Endothelial cell of umbilical vein (primary cell): Measurements from ENCODE around the gene TIAM1. TPM values are rescaled to one million over a fixed set of nuclear protein-coding genes. Genes with fewer than 3 reads are reported as not detected.

Source experiments
- BruUV-seq: library from RNA; stranded (reverse); fragments of 400-500 nt; replicated peaks from 2 replicates; lab custom pipeline; 2021; lab: Mats Ljungman, UMichigan
- CTCF ChIA-PET: fragments of 300-600, 350-600 bp; sonication (Branson Sonifier 250); formaldehyde crosslinking; loops from one replicate; lab custom pipeline; 2021; ENCODE audit warnings: antibody characterized with exemption, inconsistent platforms; lab: Charles Lee
- POLR2A ChIA-PET: fragments of 300-600, 350-600 bp; sonication (Branson Sonifier 250); formaldehyde crosslinking; loops from one replicate; lab custom pipeline; 2021; ENCODE audit warnings: antibody characterized with exemption, inconsistent platforms; lab: Charles Lee
- DNase-seq: peaks from one replicate; pipeline ENCODE4 v3.0.0-alpha.2; 2011; ENCODE audit warnings: low read depth, low spot score
- FAIRE-seq: peaks from 2 replicates; lab custom pipeline; 2011; peaks lifted over from hg19 to GRCh38; lab: Jason Lieb, UNC
- H2AFZ ChIP-seq: 2 replicates; pipeline ENCODE4 v1.6.0; 2012; ENCODE audit warnings: low read depth, low read length, control low read depth, inconsistent platforms
- H3K27ac ChIP-seq: 2 replicates; pipeline ENCODE4 v1.5.1; 2011; ENCODE audit warnings: low read depth, mild to moderate bottlenecking, control low read depth, low read length, moderate library complexity; ENCODE audit not compliant: insufficient read depth
- H3K27me3 ChIP-seq, 2 experiments: 2 replicates each; pipeline versions ENCODE4 v1.6.0 to v1.6.1; 2011; ENCODE audit warnings: low read length in 2 of 2, mixed read lengths in 1 of 2; ENCODE audit not compliant: control insufficient read depth in 2 of 2, insufficient read depth in 2 of 2
- H3K36me3 ChIP-seq, 2 experiments: 2 replicates in 1 of 2; 3 replicates in 1 of 2; pipeline ENCODE4 v1.5.1; 2011; ENCODE audit warnings: low read length in 2 of 2, mild to moderate bottlenecking in 1 of 2, moderate library complexity in 1 of 2; ENCODE audit not compliant: control insufficient read depth in 2 of 2, insufficient read depth in 2 of 2; ENCODE audit errors: extremely low read depth in 1 of 2
- H3K4me1 ChIP-seq: 3 replicates; pipeline ENCODE4 v1.5.1; 2011; ENCODE audit warnings: mild to moderate bottlenecking, low read length; ENCODE audit not compliant: control insufficient read depth, insufficient read depth; ENCODE audit errors: extremely low read depth
- H3K4me2 ChIP-seq: 2 replicates; pipeline ENCODE4 v1.6.1; 2011; ENCODE audit warnings: low read length, control low read depth, mixed read lengths; ENCODE audit not compliant: insufficient read depth
- H3K4me3 ChIP-seq, 3 experiments: fragments of 200-600 bp in 1 of 3; sonication (generic), shearing (Covaris generic) in 1 of 3; replicated peaks in 1 of 3; 2 replicates each; pipeline ENCODE4 v1.5.1; 2011 to 2016; ENCODE audit warnings: control low read depth in 3 of 3, low read length in 3 of 3, mild to moderate bottlenecking in 2 of 3, inconsistent platforms in 1 of 3, low read depth in 1 of 3, moderate library complexity in 1 of 3; ENCODE audit not compliant: insufficient read depth in 1 of 3
- H3K79me2 ChIP-seq: 2 replicates; pipeline ENCODE4 v1.6.0; 2012; ENCODE audit warnings: low read length, inconsistent platforms; ENCODE audit not compliant: control insufficient read depth, insufficient read depth
- H3K9ac ChIP-seq: replicated peaks from 2 replicates; pipeline ENCODE3; 2011; ENCODE audit warnings: low read length, control low read depth; ENCODE audit not compliant: insufficient read depth; ENCODE audit errors: extremely low read depth
- H3K9me1 ChIP-seq: replicated peaks from 3 replicates; pipeline ENCODE4 v1.6.0; 2011; ENCODE audit warnings: mild to moderate bottlenecking, low read length; ENCODE audit not compliant: control insufficient read depth, insufficient read depth; ENCODE audit errors: extremely low read depth
- H3K9me3 ChIP-seq: replicated peaks from 2 replicates; pipeline ENCODE4 v1.5.1; 2012; ENCODE audit warnings: low read length, inconsistent platforms; ENCODE audit not compliant: control insufficient read depth, insufficient read depth
- H4K20me1 ChIP-seq: replicated peaks from 2 replicates; pipeline ENCODE3; 2011; ENCODE audit warnings: mild to moderate bottlenecking, low read length; ENCODE audit not compliant: control insufficient read depth, insufficient read depth; ENCODE audit errors: extremely low read depth
- CTCF ChIP-seq, 2 donors: IDR thresholded peaks; 1 replicate in 1 of 2; 2 replicates in 1 of 2; pipeline ENCODE4 v1.5.1; 2011; ENCODE audit warnings: low read length in 2 of 2, mild to moderate bottlenecking in 2 of 2, moderate library complexity in 2 of 2, control low read depth in 1 of 2, inconsistent platforms in 1 of 2, low read depth in 1 of 2; ENCODE audit not compliant: insufficient read depth in 1 of 2; ENCODE audit errors: extremely low read depth in 1 of 2
- EZH2 ChIP-seq: IDR thresholded peaks from 2 replicates; pipeline ENCODE4 v1.6.1; 2012; ENCODE audit warnings: borderline replicate concordance, low read depth, mild to moderate bottlenecking, moderate library complexity, low read length, inconsistent platforms; ENCODE audit not compliant: severe bottlenecking
- FOS ChIP-seq: IDR thresholded peaks from 2 replicates; pipeline ENCODE4 v1.6.1; 2011; ENCODE audit warnings: mild to moderate bottlenecking, low read length, moderate library complexity, borderline replicate concordance; ENCODE audit not compliant: insufficient read depth
- GATA2 ChIP-seq: IDR thresholded peaks from 2 replicates; pipeline ENCODE4 v1.7.0; 2011; ENCODE audit warnings: low read depth, mild to moderate bottlenecking, moderate library complexity, mixed read lengths, low read length; ENCODE audit not compliant: insufficient read length, insufficient read depth
- JUN ChIP-seq: IDR thresholded peaks from 2 replicates; pipeline ENCODE4 v1.6.1; 2011; ENCODE audit warnings: borderline replicate concordance, low read depth; ENCODE audit not compliant: insufficient read length, insufficient read depth
- MAX ChIP-seq: IDR thresholded peaks from 2 replicates; pipeline ENCODE4 v1.6.1; 2011; ENCODE audit not compliant: insufficient read depth, insufficient read length
- MYC ChIP-seq: IDR thresholded peaks from one replicate; pipeline ENCODE4 v1.6.1; 2011; ENCODE audit warnings: mild to moderate bottlenecking, low read depth, low read length
- POLR2A ChIP-seq: IDR thresholded peaks from 2 replicates; pipeline ENCODE4 v1.6.1; 2012; ENCODE audit warnings: low read depth, mild to moderate bottlenecking, control low read depth, low read length
- POLR2AphosphoS5 ChIP-seq: IDR thresholded peaks from 2 replicates; pipeline ENCODE4 v1.6.1; 2012; ENCODE audit warnings: low read depth, mild to moderate bottlenecking, control low read depth, low read length, moderate library complexity; ENCODE audit not compliant: insufficient read depth
- dilution Hi-C: fragments of 300-500 bp; cut with MboI; formaldehyde crosslinking; loops from one replicate; pipeline ENCODE4 v1.15.0; 2019; ENCODE audit warnings: low sequenced_read_pairs; ENCODE audit not compliant: extremely low pct_ligation_motif_present
- intact Hi-C: fragments of 100-400 bp; cut with micrococcal nuclease; formaldehyde crosslinking; loops from one replicate; pipeline ENCODE4 v1.10.0; 2022
- polyA plus RNA-seq, 4 experiments: library from polyadenylated mRNA; depleted of rRNA in 3 of 4; stranded (reverse) in 3 of 4; unstranded in 1 of 4; fragments of >200 nt; gene quantifications; 2 replicates each; pipeline versions ENCODE4 v1.2.1 to v1.2.3, GENCODE V29; 2011 to 2012; ENCODE audit warnings: missing spikeins in 1 of 4
- total RNA-seq: library from RNA; stranded (reverse); gene quantifications from 2 replicates; pipeline ENCODE4 v1.2.3, GENCODE V29; 2021

The TIAM1 gene
- total and polyA plus RNA-seq, 2 donors (not counting 3 experiments of a cell fraction or from before 2014, with no cell fraction given) = 0.21 to 0.86 TPM

- Histone ChIP-seq H3K9ac (no peak overlapping the region), H2AFZ (no peak overlapping the region), H3K36me3 (no peaks in the 10 kb centered on the region), H3K9me3 (no peaks in the 10 kb centered on the region), H3K27ac (no peak overlapping the region), H4K20me1 (no peaks in the 10 kb centered on the region), H3K9me1 (no peaks in the 10 kb centered on the region), H3K4me1 (no peaks in the 10 kb centered on the region), H3K79me2 (no peaks in the 10 kb centered on the region), H3K4me3 (no peak overlapping the region), H3K27me3 (no peaks in the 10 kb centered on the region), H3K4me2 (no peak overlapping the region)
- intact Hi-C loops (no loop called here), dilution Hi-C loops (no loop called here)
- no peak for TF ChIP-seq CTCF (IDR thresholded peaks at IDR 0.05; ENCODE audit: extremely low read depth in 1 of 2, insufficient read depth in 1 of 2, low read depth in 1 of 2, low read length in 2 of 2)
- TF ChIP-seq JUN = no peak
- FAIRE-seq (no peak), DNase-seq (no peak)
- CTCF ChIA-PET = no interaction called here
- no TSS peak for BruUV-seq
- POLR2A ChIA-PET = no interaction called here
Measured at GRCh38 chr21:31220575-31220974, 123.5 kb downstream of the TIAM1 start.

- no TSS peak for BruUV-seq
- no peak overlapping the region for H3K27ac ChIP-seq
- H2AFZ ChIP-seq = no peak overlapping the region
- no peaks in the 10 kb centered on the region for H3K79me2 ChIP-seq
- no peaks in the 10 kb centered on the region for H3K27me3 ChIP-seq
- no peak overlapping the region for H3K9ac ChIP-seq
- ChIA-PET POLR2A (no interaction called here), CTCF (no interaction called here)
- no peaks in the 10 kb centered on the region for H3K36me3 ChIP-seq
- dilution Hi-C loops = no loop called here
- H4K20me1 ChIP-seq = no peaks in the 10 kb centered on the region
- FAIRE-seq (no peak), DNase-seq (no peak)
- H3K4me1 ChIP-seq = no peaks in the 10 kb centered on the region
- intact Hi-C loops = no loop called here
- no peaks in the 10 kb centered on the region for H3K9me3 ChIP-seq
- TF ChIP-seq FOS (no peak), POLR2AphosphoS5 (no peak), MAX (no peak), CTCF (IDR thresholded peaks at IDR 0.05; ENCODE audit: extremely low read depth in 1 of 2, insufficient read depth in 1 of 2, low read depth in 1 of 2, low read length in 2 of 2) (no peak), MYC (no peak), GATA2 (no peak), JUN (no peak), POLR2A (no peak), EZH2 (no peak)
- no peaks in the 10 kb centered on the region for H3K9me1 ChIP-seq
- no peak overlapping the region for H3K4me3 ChIP-seq
- no peak overlapping the region for H3K4me2 ChIP-seq
Measured at GRCh38 chr21:31218830-31219608, 125.0 kb downstream of the TIAM1 start.
